ENCODE results near the gene FAF2. TPM values are rescaled to one million over a fixed set of nuclear protein-coding genes. Genes with fewer than 3 reads are reported as not detected.

Gene FAF2
- total RNA-seq, 1 experiment from 2014 or later: 32.9 TPM

- TF ChIP-seq, protein P1, sequence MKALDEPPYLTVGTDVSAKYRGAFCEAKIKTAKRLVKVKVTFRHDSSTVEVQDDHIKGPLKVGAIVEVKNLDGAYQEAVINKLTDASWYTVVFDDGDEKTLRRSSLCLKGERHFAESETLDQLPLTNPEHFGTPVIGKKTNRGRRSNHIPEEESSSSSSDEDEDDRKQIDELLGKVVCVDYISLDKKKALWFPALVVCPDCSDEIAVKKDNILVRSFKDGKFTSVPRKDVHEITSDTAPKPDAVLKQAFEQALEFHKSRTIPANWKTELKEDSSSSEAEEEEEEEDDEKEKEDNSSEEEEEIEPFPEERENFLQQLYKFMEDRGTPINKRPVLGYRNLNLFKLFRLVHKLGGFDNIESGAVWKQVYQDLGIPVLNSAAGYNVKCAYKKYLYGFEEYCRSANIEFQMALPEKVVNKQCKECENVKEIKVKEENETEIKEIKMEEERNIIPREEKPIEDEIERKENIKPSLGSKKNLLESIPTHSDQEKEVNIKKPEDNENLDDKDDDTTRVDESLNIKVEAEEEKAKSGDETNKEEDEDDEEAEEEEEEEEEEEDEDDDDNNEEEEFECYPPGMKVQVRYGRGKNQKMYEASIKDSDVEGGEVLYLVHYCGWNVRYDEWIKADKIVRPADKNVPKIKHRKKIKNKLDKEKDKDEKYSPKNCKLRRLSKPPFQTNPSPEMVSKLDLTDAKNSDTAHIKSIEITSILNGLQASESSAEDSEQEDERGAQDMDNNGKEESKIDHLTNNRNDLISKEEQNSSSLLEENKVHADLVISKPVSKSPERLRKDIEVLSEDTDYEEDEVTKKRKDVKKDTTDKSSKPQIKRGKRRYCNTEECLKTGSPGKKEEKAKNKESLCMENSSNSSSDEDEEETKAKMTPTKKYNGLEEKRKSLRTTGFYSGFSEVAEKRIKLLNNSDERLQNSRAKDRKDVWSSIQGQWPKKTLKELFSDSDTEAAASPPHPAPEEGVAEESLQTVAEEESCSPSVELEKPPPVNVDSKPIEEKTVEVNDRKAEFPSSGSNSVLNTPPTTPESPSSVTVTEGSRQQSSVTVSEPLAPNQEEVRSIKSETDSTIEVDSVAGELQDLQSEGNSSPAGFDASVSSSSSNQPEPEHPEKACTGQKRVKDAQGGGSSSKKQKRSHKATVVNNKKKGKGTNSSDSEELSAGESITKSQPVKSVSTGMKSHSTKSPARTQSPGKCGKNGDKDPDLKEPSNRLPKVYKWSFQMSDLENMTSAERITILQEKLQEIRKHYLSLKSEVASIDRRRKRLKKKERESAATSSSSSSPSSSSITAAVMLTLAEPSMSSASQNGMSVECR (CRISPR knock-in tag; IDR thresholded peaks at IDR 0.05; ENCODE audit: borderline replicate concordance): no peak
- TF ChIP-seq PREB (CRISPR knock-in tag; IDR thresholded peaks at IDR 0.05; ENCODE audit: borderline replicate concordance): no peak
- no peak for TF ChIP-seq ERG (CRISPR knock-in tag; IDR thresholded peaks at IDR 0.05)
- no peak for TF ChIP-seq CREM (CRISPR knock-in tag; IDR thresholded peaks at IDR 0.05)
- no peak for TF ChIP-seq GRHL2 (CRISPR knock-in tag; IDR thresholded peaks at IDR 0.05; ENCODE audit: insufficient replicate concordance, severe bottlenecking)
- TF ChIP-seq HMGA2 (CRISPR knock-in tag; IDR thresholded peaks at IDR 0.05): no peak
- TF ChIP-seq SMAD3 (CRISPR knock-in tag; IDR thresholded peaks at IDR 0.05; ENCODE audit: borderline replicate concordance): no peak
- no peak for TF ChIP-seq NFYB (CRISPR knock-in tag; conservative IDR thresholded peaks at IDR 0.05; ENCODE audit: low read depth)
Measured at GRCh38 chr5:176533390-176533789, 85.2 kb downstream of the FAF2 start (continued).

DNA sequence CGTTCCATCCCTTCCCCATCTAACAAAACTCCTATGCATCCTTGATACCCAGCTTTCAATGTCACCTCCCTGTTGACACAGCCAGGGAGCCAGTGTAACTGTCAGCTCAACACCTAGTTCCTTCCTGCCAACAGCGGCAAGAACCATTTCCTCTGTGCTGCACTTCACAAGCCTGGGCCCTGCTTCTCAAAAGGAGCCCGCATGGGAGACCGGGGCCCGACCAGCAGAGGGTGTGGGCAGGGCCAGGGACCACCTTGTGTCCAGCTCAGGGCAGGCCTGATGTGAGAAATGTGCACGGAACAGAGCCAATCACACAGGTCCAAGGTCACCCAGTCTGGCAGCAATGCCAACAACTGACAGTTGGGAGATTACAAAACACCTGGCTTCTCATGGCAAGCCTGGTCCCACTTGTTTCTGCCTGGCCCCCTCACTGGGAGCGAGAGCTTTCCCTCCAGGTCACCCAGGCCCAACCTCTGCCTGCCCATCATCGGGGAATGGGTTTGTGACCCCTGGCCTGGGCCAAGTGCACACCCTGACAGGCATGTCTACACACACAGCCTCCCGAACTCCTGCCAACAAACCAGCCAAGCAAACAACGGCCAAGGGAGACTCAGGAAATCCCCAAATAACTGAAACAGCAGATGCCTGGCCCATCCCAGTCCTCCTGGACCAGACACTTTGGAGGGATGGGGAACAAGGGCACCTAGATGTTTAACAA is 85.9 kb downstream of the FAF2 start:
- H3K9me3 Mint-ChIP-seq: no peaks in the 10 kb centered on the region
- peak overlapping the region; percentile 94; the same call in 1 of the 2 replicates for H3K4me3 Mint-ChIP-seq
- H3K27me3 Mint-ChIP-seq (ENCODE audit: low read depth): no peaks in the 10 kb centered on the region
- ChIA-PET POLR2A (interaction anchor here (1.3 to 1.6 kb wide), 2 partner anchors 9 to 10 kb away, joined by 3 to 4 read pairs; no protein-coding TSS in a partner anchor), CTCF (interaction anchor here (1.0 to 1.3 kb wide), 3 partner anchors 8 to 129 kb away, joined by 3 to 4 read pairs (median 4); no protein-coding TSS in a partner anchor)
- H3K36me3 Mint-ChIP-seq: peaks cover 31% of the 10 kb centered on the region
- peaks cover 38% of the 10 kb centered on the region for H3K4me1 Mint-ChIP-seq
- H3K27ac Mint-ChIP-seq: peak overlapping the region; percentile 98
- ATAC-seq: no peak
- DNase-seq (ENCODE audit: low spot score): no peak
- TF ChIP-seq, protein P2, sequence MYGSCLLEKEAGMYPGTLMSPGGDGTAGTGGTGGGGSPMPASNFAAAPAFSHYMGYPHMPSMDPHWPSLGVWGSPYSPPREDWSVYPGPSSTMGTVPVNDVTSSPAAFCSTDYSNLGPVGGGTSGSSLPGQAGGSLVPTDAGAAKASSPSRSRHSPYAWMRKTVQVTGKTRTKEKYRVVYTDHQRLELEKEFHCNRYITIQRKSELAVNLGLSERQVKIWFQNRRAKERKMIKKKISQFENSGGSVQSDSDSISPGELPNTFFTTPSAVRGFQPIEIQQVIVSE (CRISPR knock-in tag; IDR thresholded peaks at IDR 0.05; ENCODE audit: borderline replicate concordance): no peak
- TF ChIP-seq ZNF317 (CRISPR knock-in tag; IDR thresholded peaks at IDR 0.05; ENCODE audit: borderline replicate concordance, low read depth) (no peak), ZNF138 (CRISPR knock-in tag; conservative IDR thresholded peaks at IDR 0.05) (no peak), ZNF263 (CRISPR knock-in tag; IDR thresholded peaks at IDR 0.05; ENCODE audit: low read depth) (no peak), NFATC4 (CRISPR knock-in tag; IDR thresholded peaks at IDR 0.05) (no peak), ZMAT4 (CRISPR knock-in tag; IDR thresholded peaks at IDR 0.05) (no peak), ERG (CRISPR knock-in tag; IDR thresholded peaks at IDR 0.05) (no peak), TCF7 (CRISPR knock-in tag; IDR thresholded peaks at IDR 0.05; ENCODE audit: low read depth) (no peak), SOX15 (CRISPR knock-in tag; IDR thresholded peaks at IDR 0.05) (no peak), ZBTB43 (CRISPR knock-in tag; IDR thresholded peaks at IDR 0.05) (no peak), NR2C2 (CRISPR knock-in tag; IDR thresholded peaks at IDR 0.05) (no peak), TEAD1 (CRISPR knock-in tag; IDR thresholded peaks at IDR 0.05) (no peak), ATF1 (CRISPR knock-in tag; IDR thresholded peaks at IDR 0.05) (no peak), RORB (CRISPR knock-in tag; IDR thresholded peaks at IDR 0.05) (no peak)
- TF ChIP-seq, protein P3, sequence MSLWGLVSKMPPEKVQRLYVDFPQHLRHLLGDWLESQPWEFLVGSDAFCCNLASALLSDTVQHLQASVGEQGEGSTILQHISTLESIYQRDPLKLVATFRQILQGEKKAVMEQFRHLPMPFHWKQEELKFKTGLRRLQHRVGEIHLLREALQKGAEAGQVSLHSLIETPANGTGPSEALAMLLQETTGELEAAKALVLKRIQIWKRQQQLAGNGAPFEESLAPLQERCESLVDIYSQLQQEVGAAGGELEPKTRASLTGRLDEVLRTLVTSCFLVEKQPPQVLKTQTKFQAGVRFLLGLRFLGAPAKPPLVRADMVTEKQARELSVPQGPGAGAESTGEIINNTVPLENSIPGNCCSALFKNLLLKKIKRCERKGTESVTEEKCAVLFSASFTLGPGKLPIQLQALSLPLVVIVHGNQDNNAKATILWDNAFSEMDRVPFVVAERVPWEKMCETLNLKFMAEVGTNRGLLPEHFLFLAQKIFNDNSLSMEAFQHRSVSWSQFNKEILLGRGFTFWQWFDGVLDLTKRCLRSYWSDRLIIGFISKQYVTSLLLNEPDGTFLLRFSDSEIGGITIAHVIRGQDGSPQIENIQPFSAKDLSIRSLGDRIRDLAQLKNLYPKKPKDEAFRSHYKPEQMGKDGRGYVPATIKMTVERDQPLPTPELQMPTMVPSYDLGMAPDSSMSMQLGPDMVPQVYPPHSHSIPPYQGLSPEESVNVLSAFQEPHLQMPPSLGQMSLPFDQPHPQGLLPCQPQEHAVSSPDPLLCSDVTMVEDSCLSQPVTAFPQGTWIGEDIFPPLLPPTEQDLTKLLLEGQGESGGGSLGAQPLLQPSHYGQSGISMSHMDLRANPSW (CRISPR knock-in tag; conservative IDR thresholded peaks at IDR 0.05; ENCODE audit: low read depth): no peak
